ENCODE measurements around the gene EVL.

EVL gene

DNA sequence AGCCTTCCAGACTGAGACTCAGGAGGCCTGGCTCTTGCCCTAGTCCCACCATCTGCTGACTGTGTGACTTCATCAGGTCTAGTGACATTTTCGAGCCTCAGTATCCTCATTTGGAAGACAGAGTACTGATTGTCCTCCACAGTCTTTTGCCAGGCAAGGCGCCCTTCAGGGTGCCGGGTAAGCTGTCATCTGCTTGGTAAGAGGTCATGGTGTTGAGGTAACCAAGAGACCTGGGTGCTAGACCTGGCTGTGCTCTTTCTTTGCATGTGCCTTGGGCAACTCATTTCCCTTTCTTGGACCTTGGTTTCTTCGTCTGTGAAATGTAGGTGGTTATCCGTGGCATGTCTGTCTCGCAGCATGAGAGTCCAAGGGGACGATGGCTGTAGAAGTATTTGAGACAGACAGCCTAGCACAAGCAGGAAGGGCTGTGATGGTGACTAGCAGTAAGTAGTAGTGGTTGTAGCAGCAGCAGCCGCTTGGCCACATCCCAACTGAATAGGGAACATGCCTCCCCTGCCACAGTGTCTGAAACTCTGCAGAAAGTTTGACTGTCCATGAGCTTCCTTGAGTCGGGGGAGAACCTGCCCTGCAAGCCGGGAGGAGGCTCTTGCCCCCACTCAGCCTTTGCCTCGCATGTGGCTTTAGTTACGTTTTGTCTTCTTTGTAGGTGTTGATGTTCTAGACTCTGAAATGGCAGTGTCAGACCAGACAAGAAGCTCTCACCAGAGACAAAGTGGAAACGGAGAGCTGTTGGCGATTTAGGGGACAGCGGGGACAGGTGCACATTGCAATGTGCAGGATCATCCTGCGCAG, 40.3 kb downstream of the EVL start:
- no peak for DNase-seq
- Histone ChIP-seq H3K9me3 (ENCODE audit: control insufficient read depth, low read length) (no peaks in the 10 kb centered on the region), H3K4me1 (ENCODE audit: control insufficient read depth, insufficient read depth, low read length, poor library complexity, severe bottlenecking) (peaks cover 78% of the 10 kb centered on the region), H3K36me3 (ENCODE audit: control insufficient read depth, insufficient read depth, low read length) (peaks cover 68% of the 10 kb centered on the region), H3K4me3 (ENCODE audit: insufficient read depth, low read depth, low read length, poor library complexity, severe bottlenecking) (no peak overlapping the region), H3K27ac (ENCODE audit: insufficient read depth, low read length, poor library complexity, severe bottlenecking) (peak overlapping the region; percentile 81), H3K27me3 (replicated peaks; ENCODE audit: control insufficient read depth, insufficient read depth, low read length, poor library complexity, severe bottlenecking) (no peaks in the 10 kb centered on the region)

DNA sequence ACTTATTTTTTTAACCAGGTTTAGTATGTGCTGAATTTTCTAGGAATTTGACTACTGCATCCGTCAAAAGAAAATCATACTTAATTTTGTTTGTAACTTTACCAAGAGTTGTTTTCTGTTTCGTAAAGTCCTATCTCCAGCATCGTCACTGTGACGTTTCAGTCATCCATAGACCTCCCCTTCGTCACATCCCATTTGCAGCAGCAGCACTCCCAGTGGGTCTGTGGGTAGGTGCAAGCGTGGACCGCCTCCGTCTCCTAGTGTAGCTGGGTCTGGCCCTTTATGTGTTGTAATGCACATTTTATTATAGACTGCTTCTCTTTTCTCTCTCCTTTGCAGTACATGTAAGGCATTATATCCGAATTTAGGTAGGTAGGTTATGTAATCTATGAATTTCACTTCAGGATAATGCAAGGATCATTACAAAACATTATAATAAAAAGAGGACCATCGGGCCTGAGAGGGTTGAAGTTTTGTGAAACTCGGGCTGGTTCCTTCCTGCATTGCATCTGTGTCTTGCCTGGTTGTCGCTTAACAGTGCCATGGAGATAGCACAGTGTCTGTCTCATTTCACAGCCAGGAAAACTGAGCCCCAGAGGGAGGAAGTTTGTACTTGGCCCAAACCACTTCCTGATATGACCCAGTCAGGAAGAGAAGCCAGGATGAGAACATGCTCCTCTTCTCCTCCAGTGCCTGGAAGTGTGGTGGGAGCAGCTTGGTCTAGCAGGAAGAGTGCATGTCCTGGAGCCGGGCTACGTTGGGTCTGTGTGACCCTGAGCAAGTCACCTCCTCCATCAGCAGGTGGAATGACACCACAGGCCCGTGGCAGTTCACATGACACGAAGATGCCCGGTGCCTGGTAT, 41.3 kb downstream of the EVL start:
- Histone ChIP-seq H3K4me1 (ENCODE audit: control insufficient read depth, insufficient read depth, low read length, poor library complexity, severe bottlenecking) (peaks cover 70% of the 10 kb centered on the region), H3K27me3 (replicated peaks; ENCODE audit: control insufficient read depth, insufficient read depth, low read length, poor library complexity, severe bottlenecking) (no peaks in the 10 kb centered on the region), H3K36me3 (ENCODE audit: control insufficient read depth, insufficient read depth, low read length) (peaks cover 66% of the 10 kb centered on the region)

DNA sequence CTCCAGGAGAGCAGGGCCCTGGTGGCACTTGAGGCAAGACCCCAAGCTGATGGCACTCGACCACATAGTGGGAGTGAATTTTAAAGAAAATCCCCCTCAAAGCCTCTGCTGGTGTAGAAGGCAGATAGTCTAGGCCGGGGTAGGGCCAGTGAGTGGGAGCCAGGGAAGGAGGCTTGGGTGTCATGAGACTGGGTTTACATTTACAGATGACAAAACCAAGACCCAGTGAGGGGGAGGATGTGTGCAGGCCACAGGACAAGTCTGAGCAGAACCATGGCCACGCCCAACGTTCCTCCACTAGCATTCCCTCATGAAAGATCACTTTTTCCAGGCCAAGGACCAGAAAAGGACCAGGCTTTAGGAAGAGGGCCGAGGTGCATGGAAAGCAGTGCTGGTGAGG, 42.0 kb downstream of the EVL start:
- H3K9me3 ChIP-seq (ENCODE audit: control insufficient read depth, low read length): no peaks in the 10 kb centered on the region
- H3K36me3 ChIP-seq (ENCODE audit: control insufficient read depth, insufficient read depth, low read length): peaks cover 70% of the 10 kb centered on the region
- peak overlapping the region; percentile 81 for H3K27ac ChIP-seq (ENCODE audit: insufficient read depth, low read length, poor library complexity, severe bottlenecking)
- no peak overlapping the region for H3K4me3 ChIP-seq (ENCODE audit: insufficient read depth, low read depth, low read length, poor library complexity, severe bottlenecking)
- no peak for DNase-seq
- no peaks in the 10 kb centered on the region for H3K27me3 ChIP-seq (replicated peaks; ENCODE audit: control insufficient read depth, insufficient read depth, low read length, poor library complexity, severe bottlenecking)
- peaks cover 63% of the 10 kb centered on the region for H3K4me1 ChIP-seq (ENCODE audit: control insufficient read depth, insufficient read depth, low read length, poor library complexity, severe bottlenecking)

More for the DNA sequence above, 41.3 kb downstream of the EVL start:
- H3K9me3 ChIP-seq (ENCODE audit: control insufficient read depth, low read length): no peaks in the 10 kb centered on the region
- H3K4me3 ChIP-seq (ENCODE audit: insufficient read depth, low read depth, low read length, poor library complexity, severe bottlenecking): no peak overlapping the region
- H3K27ac ChIP-seq (ENCODE audit: insufficient read depth, low read length, poor library complexity, severe bottlenecking): peak overlapping the region; percentile 81
- DNase-seq: peak; percentile 47 to 63 (median 51)

DNA sequence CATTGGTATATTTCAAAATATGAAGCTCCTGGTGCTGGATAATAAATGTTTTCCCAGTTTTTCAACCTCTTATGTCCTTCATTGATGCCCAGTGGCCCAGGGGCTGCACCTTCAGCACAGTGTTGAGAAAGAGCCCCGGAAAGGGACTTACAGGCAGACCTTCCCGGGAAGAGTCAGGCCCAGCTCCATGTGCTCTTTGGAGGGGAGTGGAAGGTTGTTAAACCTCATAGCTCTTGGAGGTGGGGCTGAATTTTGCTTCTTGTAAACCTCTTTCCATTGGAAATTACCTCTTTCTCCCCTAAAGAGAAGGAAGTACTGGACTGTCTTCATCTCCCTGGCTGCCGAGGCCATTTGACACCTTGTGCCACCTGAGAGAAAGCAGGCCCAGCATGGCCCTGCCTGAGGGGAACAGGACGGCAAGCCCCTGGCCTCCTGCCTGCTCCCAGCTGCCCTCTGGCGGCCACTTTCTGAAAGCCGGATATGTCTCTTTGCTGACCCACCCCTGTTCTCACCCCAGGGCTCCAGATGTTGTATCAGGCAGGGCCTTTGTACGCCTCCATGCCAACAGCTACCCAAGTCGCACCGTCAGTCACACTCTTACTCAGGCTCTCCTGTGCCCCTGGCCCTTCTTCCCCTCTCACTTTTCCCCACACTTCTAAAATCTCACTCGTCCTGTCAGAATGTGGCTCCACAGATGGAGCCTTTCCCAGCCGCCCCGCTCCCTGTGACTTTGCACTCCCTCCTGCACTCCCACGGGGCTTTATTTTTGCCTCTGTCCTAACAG, 43.0 kb downstream of the EVL start:
- DNase-seq: peak; percentile 74 to 81 (median 77)
- H3K9me3 ChIP-seq (ENCODE audit: control insufficient read depth, low read length): no peaks in the 10 kb centered on the region
- peaks cover 53% of the 10 kb centered on the region for H3K4me1 ChIP-seq (ENCODE audit: control insufficient read depth, insufficient read depth, low read length, poor library complexity, severe bottlenecking)
- no peak overlapping the region for H3K4me3 ChIP-seq (ENCODE audit: insufficient read depth, low read depth, low read length, poor library complexity, severe bottlenecking)
- peaks cover 74% of the 10 kb centered on the region for H3K36me3 ChIP-seq (ENCODE audit: control insufficient read depth, insufficient read depth, low read length)
- H3K27ac ChIP-seq (ENCODE audit: insufficient read depth, low read length, poor library complexity, severe bottlenecking): peak overlapping the region; percentile 81
- no peaks in the 10 kb centered on the region for H3K27me3 ChIP-seq (replicated peaks; ENCODE audit: control insufficient read depth, insufficient read depth, low read length, poor library complexity, severe bottlenecking)

DNA sequence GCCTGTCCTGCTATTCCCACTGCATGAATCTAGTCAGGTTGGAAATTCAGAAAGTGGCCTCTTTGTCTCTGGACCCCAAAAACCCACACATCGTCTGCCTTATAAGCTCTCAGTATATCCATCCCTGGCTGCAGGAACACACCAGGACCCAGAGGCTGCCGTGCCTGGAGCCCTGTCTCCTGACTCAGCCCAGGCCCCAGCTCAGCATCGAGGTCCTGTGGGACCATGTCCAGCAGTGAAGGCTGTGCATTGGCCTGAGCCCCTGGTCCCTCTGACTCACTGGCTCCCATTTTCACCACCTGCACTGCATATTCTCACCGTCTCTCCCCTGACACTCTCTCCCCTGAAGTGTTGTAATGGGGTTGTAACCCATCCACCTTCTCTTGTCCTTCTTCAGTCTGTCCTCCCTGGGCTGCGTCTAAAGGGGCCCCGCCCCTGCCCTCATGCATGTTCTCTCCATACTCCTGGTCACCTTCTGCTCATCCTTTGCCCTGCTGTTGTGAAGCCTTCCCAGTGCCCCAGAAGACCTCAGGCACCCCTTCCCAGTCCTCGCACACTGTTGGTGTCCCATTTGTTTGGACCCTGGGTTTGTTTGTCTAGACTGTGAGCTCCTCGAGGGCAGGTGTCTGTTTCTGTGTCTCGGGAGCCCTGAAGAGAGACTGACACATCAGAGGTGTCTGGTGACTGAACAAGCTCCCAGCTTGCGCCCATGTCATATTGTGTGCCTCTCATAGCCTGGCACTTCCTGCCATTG, 43.8 kb downstream of the EVL start:
- peak overlapping the region; percentile 81 for H3K27ac ChIP-seq (ENCODE audit: insufficient read depth, low read length, poor library complexity, severe bottlenecking)

DNA sequence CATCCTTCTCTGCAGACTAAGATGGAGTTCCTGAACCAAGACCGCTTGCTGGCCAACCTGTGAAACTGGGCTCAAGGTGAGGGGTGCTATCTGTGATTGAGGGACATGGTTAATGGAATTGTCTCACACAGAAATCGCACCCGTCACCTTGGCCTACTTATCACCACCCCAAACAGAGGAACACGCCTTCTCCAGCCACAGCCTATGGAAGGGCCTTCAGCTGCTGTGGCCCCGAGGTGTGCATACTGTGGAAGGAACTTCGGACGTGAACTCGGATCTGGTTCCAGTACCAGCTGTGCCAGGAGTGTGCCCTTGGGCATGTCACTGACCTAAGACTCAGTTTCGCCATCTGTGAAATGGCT, 44.4 kb downstream of the EVL start:
- DNase-seq: no peak
- H3K4me3 ChIP-seq (ENCODE audit: insufficient read depth, low read depth, low read length, poor library complexity, severe bottlenecking): no peak overlapping the region
- peaks cover 77% of the 10 kb centered on the region for H3K36me3 ChIP-seq (ENCODE audit: control insufficient read depth, insufficient read depth, low read length)
- H3K4me1 ChIP-seq (ENCODE audit: control insufficient read depth, insufficient read depth, low read length, poor library complexity, severe bottlenecking): peaks cover 39% of the 10 kb centered on the region
- H3K27ac ChIP-seq (ENCODE audit: insufficient read depth, low read length, poor library complexity, severe bottlenecking): no peak overlapping the region
- no peaks in the 10 kb centered on the region for H3K9me3 ChIP-seq (ENCODE audit: control insufficient read depth, low read length)
- H3K27me3 ChIP-seq (replicated peaks; ENCODE audit: control insufficient read depth, insufficient read depth, low read length, poor library complexity, severe bottlenecking): no peaks in the 10 kb centered on the region

More for the DNA sequence above, 43.8 kb downstream of the EVL start:
- Histone ChIP-seq H3K9me3 (ENCODE audit: control insufficient read depth, low read length) (no peaks in the 10 kb centered on the region), H3K4me3 (ENCODE audit: insufficient read depth, low read depth, low read length, poor library complexity, severe bottlenecking) (no peak overlapping the region), H3K36me3 (ENCODE audit: control insufficient read depth, insufficient read depth, low read length) (peaks cover 75% of the 10 kb centered on the region), H3K27me3 (replicated peaks; ENCODE audit: control insufficient read depth, insufficient read depth, low read length, poor library complexity, severe bottlenecking) (no peaks in the 10 kb centered on the region), H3K4me1 (ENCODE audit: control insufficient read depth, insufficient read depth, low read length, poor library complexity, severe bottlenecking) (peaks cover 45% of the 10 kb centered on the region)
- no peak for DNase-seq

DNA sequence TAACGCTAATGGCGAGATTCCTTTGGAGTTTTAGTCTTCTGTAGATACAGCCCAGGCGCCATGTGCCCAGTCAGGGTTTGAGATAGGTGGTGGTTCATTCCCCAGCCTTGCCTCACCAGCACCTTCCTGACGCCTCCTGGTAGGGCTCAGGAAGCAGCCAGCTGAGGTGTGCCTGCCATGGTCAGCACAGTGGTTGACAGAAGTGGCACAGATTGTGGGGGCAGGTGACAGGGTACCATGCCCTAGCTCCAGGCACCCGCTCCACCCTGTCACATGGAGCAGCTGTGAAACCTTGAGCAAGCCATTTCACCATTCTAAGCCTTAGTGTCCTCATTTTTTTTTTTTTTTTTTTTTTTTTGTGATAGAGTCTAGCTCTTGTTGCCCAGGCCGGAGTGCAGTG, 45.6 kb downstream of the EVL start:
- DNase-seq: no peak
- no peak overlapping the region for H3K4me3 ChIP-seq (ENCODE audit: insufficient read depth, low read depth, low read length, poor library complexity, severe bottlenecking)
- no peaks in the 10 kb centered on the region for H3K9me3 ChIP-seq (ENCODE audit: control insufficient read depth, low read length)
- H3K36me3 ChIP-seq (ENCODE audit: control insufficient read depth, insufficient read depth, low read length): peaks cover 89% of the 10 kb centered on the region
- no peak overlapping the region for H3K27ac ChIP-seq (ENCODE audit: insufficient read depth, low read length, poor library complexity, severe bottlenecking)
- peaks cover 27% of the 10 kb centered on the region for H3K4me1 ChIP-seq (ENCODE audit: control insufficient read depth, insufficient read depth, low read length, poor library complexity, severe bottlenecking)
- H3K27me3 ChIP-seq (replicated peaks; ENCODE audit: control insufficient read depth, insufficient read depth, low read length, poor library complexity, severe bottlenecking): no peaks in the 10 kb centered on the region

DNA sequence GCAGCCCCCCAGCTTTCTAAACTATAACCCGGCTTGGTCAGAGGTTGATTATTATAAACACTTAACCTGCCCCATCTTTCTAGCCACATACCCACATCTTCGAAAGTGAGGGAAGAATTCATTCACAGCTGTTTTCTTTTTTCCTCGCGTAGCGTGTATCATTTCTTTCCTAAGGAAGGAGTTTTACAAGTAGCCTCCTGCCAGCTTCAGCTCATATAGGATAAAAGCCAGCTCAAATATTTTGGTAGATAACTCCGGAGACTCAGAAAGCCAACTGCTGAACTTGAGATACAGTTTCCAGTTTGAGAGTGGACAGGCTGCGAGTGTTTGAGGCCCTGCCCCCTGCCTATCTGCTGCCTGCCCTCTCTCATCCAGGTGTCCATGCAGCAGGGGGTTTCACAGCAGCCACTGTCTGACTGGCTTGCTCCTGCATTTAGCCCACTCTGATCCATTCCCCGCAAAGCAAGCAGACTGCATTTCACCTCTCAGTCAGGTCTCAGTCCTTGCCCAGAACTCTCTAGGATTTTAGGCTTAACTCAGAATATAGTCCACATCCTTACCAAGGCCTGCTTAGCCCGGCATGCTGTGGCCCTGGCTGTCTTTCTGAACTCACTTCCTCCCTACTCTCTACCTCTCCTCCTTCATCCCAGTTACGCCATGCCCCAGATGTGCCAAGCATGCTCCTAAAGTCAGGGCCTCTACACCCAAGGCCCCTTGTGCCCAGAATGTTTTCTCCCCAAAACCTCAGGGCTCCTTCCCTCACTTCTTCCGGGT, 46.9 kb downstream of the EVL start:
- Histone ChIP-seq H3K4me1 (ENCODE audit: control insufficient read depth, insufficient read depth, low read length, poor library complexity, severe bottlenecking) (peaks cover 15% of the 10 kb centered on the region), H3K9me3 (ENCODE audit: control insufficient read depth, low read length) (no peaks in the 10 kb centered on the region), H3K4me3 (ENCODE audit: insufficient read depth, low read depth, low read length, poor library complexity, severe bottlenecking) (no peak overlapping the region), H3K27ac (ENCODE audit: insufficient read depth, low read length, poor library complexity, severe bottlenecking) (peak overlapping the region; percentile 23), H3K27me3 (replicated peaks; ENCODE audit: control insufficient read depth, insufficient read depth, low read length, poor library complexity, severe bottlenecking) (no peaks in the 10 kb centered on the region), H3K36me3 (ENCODE audit: control insufficient read depth, insufficient read depth, low read length) (peaks cover 96% of the 10 kb centered on the region)
- no peak for DNase-seq
